Right atrium auricular region (tissue), 2 donors: Measurements from ENCODE around the gene IL23R. TPM values are rescaled to one million over a fixed set of nuclear protein-coding genes. Genes with fewer than 3 reads are reported as not detected.

Source experiments
- DNase-seq: peaks from one replicate; pipeline ENCODE4 v3.0.0-alpha.2; 2019; ENCODE audit warnings: low spot score
- H3K27ac ChIP-seq, 2 donors: fragments of 200-600 bp; sonication (generic); 1 replicate in 1 of 2; 2 replicates in 1 of 2; pipeline ENCODE4 v1.5.1; 2016 to 2019
- H3K27me3 ChIP-seq, 2 donors: fragments of 200-600 bp; sonication (generic); one replicate each; pipeline versions ENCODE4 v1.5.1 to v1.6.0; 2017 to 2019
- H3K36me3 ChIP-seq: fragments of 200-600 bp; sonication (generic); one replicate; pipeline ENCODE4 v1.5.1; 2016
- H3K4me1 ChIP-seq, 2 donors: fragments of 200-600 bp; sonication (generic); one replicate each; pipeline versions ENCODE4 v1.5.1 to v1.6.0; 2017 to 2019
- H3K4me3 ChIP-seq, 2 donors: fragments of 200-600 bp; sonication (generic); 1 replicate in 1 of 2; 2 replicates in 1 of 2; pipeline ENCODE4 v1.5.1; 2017 to 2019; ENCODE audit warnings: mild to moderate bottlenecking in 1 of 2, moderate library complexity in 1 of 2
- H3K9me3 ChIP-seq, 2 donors: fragments of 200-600 bp; sonication (generic); one replicate each; pipeline ENCODE4 v1.5.1; 2019
- total RNA-seq, 2 donors: library from RNA; depleted of rRNA; stranded (reverse); fragments of >200 nt; gene quantifications; one replicate each; pipeline ENCODE4 v1.1.0, GENCODE V29; 2016
- TF ChIP-seq, protein P1 (sequence below), 2 donors: fragments of 200-600 bp; sonication (generic); IDR thresholded peaks; one replicate each; pipeline ENCODE4 v1.5.1; 2019; ENCODE audit warnings: antibody characterized with exemption in 2 of 2

The IL23R gene
- total RNA-seq, 2 donors from 2014 or later: not detected

DNA sequence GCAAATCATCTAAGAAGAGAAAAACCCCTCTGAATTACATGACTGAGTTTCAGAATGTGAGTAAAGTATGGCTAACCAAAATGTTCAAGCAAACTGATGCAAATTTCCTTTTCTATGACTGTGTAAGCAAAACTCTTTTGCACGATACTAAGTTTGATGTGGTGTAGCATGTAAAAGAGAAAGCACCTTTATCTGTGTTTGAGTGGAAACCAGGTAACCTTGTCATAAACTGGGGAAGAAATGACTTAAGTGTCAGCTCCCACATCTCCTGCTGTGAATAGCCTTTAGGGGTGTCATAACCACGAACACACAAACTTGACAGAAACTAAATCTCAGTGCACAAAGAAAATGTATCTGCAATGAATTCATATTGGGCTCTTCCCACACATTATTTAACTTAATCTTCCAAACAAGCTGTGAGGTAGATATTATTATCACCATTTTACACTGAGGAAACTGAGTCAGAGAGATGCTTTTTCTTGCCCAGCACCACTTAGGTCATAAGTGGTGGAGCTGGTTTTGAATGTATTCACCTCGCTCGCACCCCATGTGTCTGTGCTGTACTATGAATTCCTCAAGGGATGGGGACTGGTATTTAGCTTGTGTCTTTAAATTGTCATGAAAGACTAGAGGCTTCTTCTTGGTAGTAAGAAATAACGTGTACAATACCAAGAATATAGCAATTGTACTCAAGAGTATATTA, 108.5 kb downstream of the IL23R start:
- H3K4me1 ChIP-seq: no peaks in the 10 kb centered on the region
- H3K9me3 ChIP-seq: peaks cover 0 to 8% of the 10 kb centered on the region in 2 donors
- H3K27ac ChIP-seq: no peak overlapping the region
- no peaks in the 10 kb centered on the region for H3K27me3 ChIP-seq
- TF ChIP-seq, protein P1, sequence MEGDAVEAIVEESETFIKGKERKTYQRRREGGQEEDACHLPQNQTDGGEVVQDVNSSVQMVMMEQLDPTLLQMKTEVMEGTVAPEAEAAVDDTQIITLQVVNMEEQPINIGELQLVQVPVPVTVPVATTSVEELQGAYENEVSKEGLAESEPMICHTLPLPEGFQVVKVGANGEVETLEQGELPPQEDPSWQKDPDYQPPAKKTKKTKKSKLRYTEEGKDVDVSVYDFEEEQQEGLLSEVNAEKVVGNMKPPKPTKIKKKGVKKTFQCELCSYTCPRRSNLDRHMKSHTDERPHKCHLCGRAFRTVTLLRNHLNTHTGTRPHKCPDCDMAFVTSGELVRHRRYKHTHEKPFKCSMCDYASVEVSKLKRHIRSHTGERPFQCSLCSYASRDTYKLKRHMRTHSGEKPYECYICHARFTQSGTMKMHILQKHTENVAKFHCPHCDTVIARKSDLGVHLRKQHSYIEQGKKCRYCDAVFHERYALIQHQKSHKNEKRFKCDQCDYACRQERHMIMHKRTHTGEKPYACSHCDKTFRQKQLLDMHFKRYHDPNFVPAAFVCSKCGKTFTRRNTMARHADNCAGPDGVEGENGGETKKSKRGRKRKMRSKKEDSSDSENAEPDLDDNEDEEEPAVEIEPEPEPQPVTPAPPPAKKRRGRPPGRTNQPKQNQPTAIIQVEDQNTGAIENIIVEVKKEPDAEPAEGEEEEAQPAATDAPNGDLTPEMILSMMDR (IDR thresholded peaks at IDR 0.05): no peak
- no peak overlapping the region for H3K4me3 ChIP-seq
- no peak for DNase-seq
- H3K36me3 ChIP-seq: no peaks in the 10 kb centered on the region

DNA sequence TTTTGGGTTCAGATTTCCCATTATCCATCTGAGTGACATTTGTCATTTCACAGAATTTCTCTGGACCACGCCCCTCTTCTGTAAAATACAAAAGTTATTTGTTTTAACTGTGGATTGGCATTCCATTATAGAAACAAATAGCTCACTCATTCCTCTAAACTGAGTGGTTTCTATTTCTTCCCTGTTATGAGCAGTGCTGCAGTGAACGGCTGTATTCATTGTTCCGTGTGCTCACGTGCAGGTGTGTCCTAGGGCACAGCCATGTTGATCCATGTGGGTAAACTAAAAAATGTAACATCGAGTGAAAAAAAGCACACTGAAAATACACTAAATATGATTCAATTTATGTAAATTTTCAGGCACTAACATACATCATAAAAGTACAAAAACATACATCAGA, 114.4 kb downstream of the IL23R start:
- Histone ChIP-seq H3K36me3 (no peaks in the 10 kb centered on the region), H3K27ac (no peak overlapping the region), H3K4me1 (no peaks in the 10 kb centered on the region), H3K9me3 (no peaks in the 10 kb centered on the region), H3K27me3 (no peaks in the 10 kb centered on the region), H3K4me3 (no peak overlapping the region)
- TF ChIP-seq, protein P1 (IDR thresholded peaks at IDR 0.05): no peak
- DNase-seq: no peak

GRCh38 chr1:67281244-67281643, 115.0 kb downstream of the IL23R start:
- no peaks in the 10 kb centered on the region for H3K36me3 ChIP-seq
- no peaks in the 10 kb centered on the region for H3K27me3 ChIP-seq
- no peak for DNase-seq
- H3K4me3 ChIP-seq: no peak overlapping the region
- H3K4me1 ChIP-seq: no peaks in the 10 kb centered on the region
- no peak overlapping the region for H3K27ac ChIP-seq
- TF ChIP-seq, protein P1 (IDR thresholded peaks at IDR 0.05): no peak
- no peaks in the 10 kb centered on the region for H3K9me3 ChIP-seq

DNA sequence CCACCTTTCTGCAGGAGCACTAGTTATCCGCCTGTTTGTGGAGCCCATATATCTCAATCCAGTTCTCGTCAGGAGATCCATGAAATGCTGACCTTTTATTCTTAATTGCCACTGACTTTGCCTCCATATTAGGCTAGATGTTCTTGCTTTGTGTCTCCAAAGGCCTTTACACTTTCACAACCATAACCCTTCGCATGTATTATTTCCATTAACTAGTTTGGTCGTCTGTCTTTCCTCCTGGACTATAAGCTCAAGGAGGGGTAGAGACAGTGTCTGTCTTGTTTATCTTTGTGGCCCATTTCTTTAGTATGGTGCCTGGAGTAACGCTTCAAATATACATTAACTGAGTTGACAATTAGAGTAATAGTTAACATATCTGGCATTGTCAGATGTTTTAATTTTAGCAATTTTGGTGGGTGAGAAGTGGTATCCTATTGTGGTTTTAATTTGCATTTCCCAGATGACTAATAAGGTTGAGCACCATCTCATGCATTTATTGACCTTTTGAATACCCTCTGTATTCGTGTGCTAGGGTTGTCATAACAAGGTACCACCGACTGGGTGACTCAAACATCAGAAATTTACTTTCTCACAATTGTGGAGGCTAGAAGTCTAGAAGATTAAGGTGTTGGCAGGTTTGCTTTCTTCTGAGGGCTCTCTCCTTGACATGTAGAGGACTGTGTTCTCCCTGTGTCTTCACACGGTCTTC, 119.7 kb downstream of the IL23R start:
- TF ChIP-seq, protein P1 (IDR thresholded peaks at IDR 0.05): no peak
- no peak for DNase-seq
- H3K4me3 ChIP-seq: no peak overlapping the region
- H3K36me3 ChIP-seq: no peaks in the 10 kb centered on the region
- no peaks in the 10 kb centered on the region for H3K4me1 ChIP-seq
- no peaks in the 10 kb centered on the region for H3K27me3 ChIP-seq
- no peaks in the 10 kb centered on the region for H3K9me3 ChIP-seq
- H3K27ac ChIP-seq: no peak overlapping the region

- Histone ChIP-seq H3K9me3 (no peaks in the 10 kb centered on the region), H3K36me3 (no peaks in the 10 kb centered on the region), H3K4me1 (no peaks in the 10 kb centered on the region), H3K27me3 (no peaks in the 10 kb centered on the region), H3K27ac (no peak overlapping the region), H3K4me3 (no peak overlapping the region)
- no peak for DNase-seq
- TF ChIP-seq, protein P1 (IDR thresholded peaks at IDR 0.05): no peak
Observed at GRCh38 chr1:67290236-67290635, 124.0 kb downstream of the IL23R start.
